ENCODE measurements around the gene NFYA. TPM values are rescaled to one million over a fixed set of nuclear protein-coding genes. Genes with fewer than 3 reads are reported as not detected.
A peak's percentile ranks its signal among the peaks of the same experiment; 100 is the strongest.

NFYA gene
- polyA plus RNA-seq, 1 donor: 29.3 TPM

DNA sequence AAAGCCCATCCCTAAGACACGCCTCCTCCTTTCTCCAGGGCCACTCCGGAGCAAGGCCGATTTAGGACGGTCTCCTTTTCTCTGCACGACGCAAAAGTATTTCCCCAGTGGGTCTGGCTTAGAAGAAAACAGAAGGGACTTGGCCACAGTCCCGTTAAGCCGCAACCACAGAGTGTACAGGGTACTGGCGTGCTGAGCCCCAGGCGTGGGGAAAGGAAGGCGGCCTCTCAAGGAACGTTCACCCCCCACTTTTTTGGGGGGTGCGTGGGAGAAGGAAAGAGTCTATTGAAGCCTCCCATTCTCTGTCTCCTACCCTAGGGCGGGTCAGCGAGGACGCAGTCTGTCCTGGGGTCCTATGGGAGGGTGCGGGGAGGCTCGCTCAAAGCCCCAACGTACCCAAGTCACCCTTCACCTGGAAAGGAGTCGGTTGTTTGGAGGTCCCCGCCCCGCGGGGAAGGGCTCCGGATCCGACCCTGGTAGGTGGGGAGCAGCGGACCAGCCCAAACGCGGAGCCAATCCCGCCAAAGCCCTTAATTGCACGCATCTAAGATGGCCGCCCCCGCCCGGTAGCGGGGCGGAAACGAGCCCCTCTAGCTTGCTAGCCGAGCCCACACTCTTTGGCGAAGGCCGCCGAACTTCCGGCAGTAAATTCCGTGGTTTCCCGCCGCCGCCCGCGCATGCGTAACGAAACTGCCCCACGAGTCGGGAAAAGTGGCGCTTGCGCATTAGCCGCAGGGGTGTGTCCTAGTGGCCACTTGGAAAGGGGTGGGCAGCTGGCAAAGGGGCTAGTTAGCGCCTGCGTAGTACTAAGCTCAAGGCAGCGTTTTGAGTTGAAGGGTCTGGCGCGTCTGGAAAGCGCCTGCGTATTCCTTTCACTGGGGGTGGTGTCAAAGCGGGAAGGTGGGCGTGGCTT, 595 bp upstream of the NFYA start, which contains the start of gene OARD1:
Gene OARD1, minus strand, starts transcription at position 434 of the 913 bp plus-strand sequence. CDS start 722 bp downstream, outside the sequence.
- no peaks in the 10 kb centered on the region for H3K27me3 ChIP-seq (ENCODE audit: control insufficient read depth, insufficient read depth, low read length)
- H3K4me1 ChIP-seq (ENCODE audit: control insufficient read depth, insufficient read depth, low read length): peaks cover 19% of the 10 kb centered on the region
- H3K27ac ChIP-seq (ENCODE audit: low read length): peak within 1 kb of the TSS; percentile 98
- DNase-seq: peak; percentile 100
- H3K4me3 ChIP-seq (ENCODE audit: low read length): peak within 1 kb of the TSS; percentile 95
- no CpG with 5 or more reads among the region's 63 CpGs for WGBS (ENCODE audit: insufficient coverage, low lambda C conversion rate)
- no peaks in the 10 kb centered on the region for H3K9me3 ChIP-seq (ENCODE audit: control insufficient read depth, low read depth, low read length)
- H3K36me3 ChIP-seq (ENCODE audit: control insufficient read depth, insufficient read depth, low read length): peaks cover 20% of the 10 kb centered on the region

DNA sequence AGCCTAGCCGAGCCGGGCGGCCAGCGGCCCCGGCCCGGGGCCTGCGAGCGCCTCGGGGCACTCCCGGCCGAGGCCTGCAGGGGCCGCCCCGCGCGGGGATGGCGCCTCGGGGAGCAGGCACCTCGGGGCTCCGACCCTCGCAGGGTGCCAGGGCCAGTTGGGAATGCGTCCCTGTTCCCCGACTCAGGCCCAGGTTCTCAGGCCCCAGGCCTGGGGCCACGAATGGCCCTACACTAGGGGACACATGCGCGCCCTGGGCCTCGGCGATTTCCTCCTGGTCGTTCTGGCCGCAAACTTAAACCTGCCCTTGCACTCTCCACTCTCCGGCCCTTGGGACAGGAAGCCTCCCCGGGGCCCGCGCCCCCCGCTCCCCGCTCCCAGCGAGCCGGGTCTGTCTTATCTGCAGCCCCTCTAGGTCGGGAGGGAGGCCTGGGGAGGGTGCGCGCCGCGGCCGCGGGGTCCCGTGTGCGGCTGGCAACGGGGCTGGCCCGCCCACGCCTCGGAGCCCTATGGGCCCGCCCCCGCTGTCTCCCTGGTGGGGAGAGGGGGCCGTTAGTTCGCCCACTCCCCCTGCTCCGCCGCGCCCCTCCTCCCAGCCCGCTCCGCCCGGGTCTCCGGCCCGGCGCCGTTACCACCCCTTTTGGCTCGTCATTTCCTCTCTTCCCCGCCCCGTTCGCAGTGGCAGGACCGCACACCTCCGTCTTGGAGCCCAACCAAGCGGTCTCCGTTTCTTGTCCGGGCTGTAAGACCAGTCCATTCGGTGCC, 611 bp downstream of the NFYA start:
- H3K4me3 ChIP-seq (ENCODE audit: low read length): peak overlapping the region; percentile 95
- peaks cover 25% of the 10 kb centered on the region for H3K4me1 ChIP-seq (ENCODE audit: control insufficient read depth, insufficient read depth, low read length)
- peak; percentile 78 to 87 for DNase-seq
- H3K9me3 ChIP-seq (ENCODE audit: control insufficient read depth, low read depth, low read length): no peaks in the 10 kb centered on the region
- peaks cover 13% of the 10 kb centered on the region for H3K36me3 ChIP-seq (ENCODE audit: control insufficient read depth, insufficient read depth, low read length)
- H3K27ac ChIP-seq (ENCODE audit: low read length): peak overlapping the region; percentile 98
- WGBS (ENCODE audit: insufficient coverage, low lambda C conversion rate): 0% methylated on average over 1 of the region's 74 CpGs
- no peaks in the 10 kb centered on the region for H3K27me3 ChIP-seq (ENCODE audit: control insufficient read depth, insufficient read depth, low read length)

DNA sequence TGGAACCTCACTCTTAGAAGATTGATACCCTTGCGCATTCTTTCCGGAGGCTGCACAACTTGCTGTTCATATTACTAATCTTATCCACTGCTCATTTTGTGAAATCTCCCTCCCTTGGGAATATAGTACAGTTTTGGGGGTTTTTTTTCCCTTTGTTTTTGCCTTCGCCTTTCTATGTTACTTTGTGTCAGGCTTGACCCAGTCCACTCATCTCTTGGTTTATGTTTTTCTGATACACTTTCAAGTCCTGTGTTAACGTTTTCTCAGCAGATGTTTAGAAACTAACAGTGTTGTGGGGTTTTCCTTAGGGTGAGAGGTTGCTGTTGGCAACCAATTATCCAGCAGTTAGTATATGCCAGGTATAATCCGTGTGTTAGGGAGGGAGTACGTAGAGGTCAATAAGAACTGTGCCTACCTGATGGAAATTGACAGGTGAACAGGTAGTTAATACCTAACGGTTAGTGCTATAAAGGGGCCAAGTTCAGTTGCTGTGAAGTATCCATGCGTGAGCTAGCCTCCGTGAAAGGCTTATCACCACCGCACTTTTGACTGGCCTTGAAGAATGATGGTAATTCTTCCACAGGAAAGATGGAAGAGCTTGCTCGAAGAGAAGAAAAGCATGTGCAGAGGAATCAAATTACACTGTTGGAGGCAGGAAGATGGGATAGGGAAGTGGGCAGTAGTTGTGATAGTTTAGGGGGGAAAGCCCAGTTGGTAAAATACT, 1.4 kb downstream of the NFYA start:
- Histone ChIP-seq H3K27ac (ENCODE audit: low read length) (peak overlapping the region; percentile 98), H3K4me1 (ENCODE audit: control insufficient read depth, insufficient read depth, low read length) (peaks cover 31% of the 10 kb centered on the region), H3K27me3 (ENCODE audit: control insufficient read depth, insufficient read depth, low read length) (no peaks in the 10 kb centered on the region), H3K4me3 (ENCODE audit: low read length) (peak overlapping the region; percentile 95), H3K36me3 (ENCODE audit: control insufficient read depth, insufficient read depth, low read length) (peaks cover 10% of the 10 kb centered on the region), H3K9me3 (ENCODE audit: control insufficient read depth, low read depth, low read length) (no peaks in the 10 kb centered on the region)
- peak in 1 of 2 donors; percentile 78 for DNase-seq
- WGBS (ENCODE audit: insufficient coverage, low lambda C conversion rate): 0% methylated on average over 4 of the region's 11 CpGs

DNA sequence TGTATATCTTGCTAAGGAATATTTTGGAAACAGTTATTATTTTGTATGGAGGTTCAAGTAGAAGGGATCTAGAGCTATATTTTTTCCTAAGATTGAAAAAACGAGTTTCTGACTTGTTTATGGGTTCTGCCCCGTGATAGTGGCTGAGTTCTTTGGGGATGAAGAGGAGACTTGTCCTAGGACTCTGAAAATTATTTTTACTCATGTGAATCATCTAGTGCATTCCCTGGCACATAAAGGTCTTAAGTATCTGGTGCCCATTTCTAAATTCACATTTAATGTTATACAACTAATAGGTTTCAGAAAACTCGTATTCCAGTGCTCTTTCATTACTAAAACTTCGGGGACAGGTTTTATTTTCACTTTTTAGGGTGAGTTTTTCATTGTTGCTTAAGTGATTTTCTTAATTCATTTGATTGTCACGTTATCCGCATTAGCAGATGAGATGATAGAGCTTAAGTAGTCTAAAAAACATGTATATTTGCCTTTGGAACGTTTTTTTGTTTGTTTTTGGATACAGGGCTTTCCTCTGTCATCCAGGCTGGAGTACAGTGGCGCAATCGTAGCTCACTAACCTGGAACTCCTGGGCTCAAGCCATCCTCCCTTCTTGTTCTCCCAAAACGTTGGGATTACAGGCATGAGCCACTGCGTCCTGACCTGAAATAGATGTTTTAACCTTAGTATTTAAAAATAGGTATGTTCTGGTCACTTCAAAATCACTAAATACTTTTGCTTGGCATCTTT, 2.1 kb downstream of the NFYA start:
- peaks cover 31% of the 10 kb centered on the region for H3K4me1 ChIP-seq (ENCODE audit: control insufficient read depth, insufficient read depth, low read length)
- peak overlapping the region; percentile 98 for H3K27ac ChIP-seq (ENCODE audit: low read length)
- H3K4me3 ChIP-seq (ENCODE audit: low read length): peak overlapping the region; percentile 95
- no peaks in the 10 kb centered on the region for H3K9me3 ChIP-seq (ENCODE audit: control insufficient read depth, low read depth, low read length)
- no peak for DNase-seq
- H3K36me3 ChIP-seq (ENCODE audit: control insufficient read depth, insufficient read depth, low read length): peaks cover 6% of the 10 kb centered on the region
- no peaks in the 10 kb centered on the region for H3K27me3 ChIP-seq (ENCODE audit: control insufficient read depth, insufficient read depth, low read length)
- WGBS (ENCODE audit: insufficient coverage, low lambda C conversion rate): 71% methylated on average over 4 of the region's 11 CpGs

DNA sequence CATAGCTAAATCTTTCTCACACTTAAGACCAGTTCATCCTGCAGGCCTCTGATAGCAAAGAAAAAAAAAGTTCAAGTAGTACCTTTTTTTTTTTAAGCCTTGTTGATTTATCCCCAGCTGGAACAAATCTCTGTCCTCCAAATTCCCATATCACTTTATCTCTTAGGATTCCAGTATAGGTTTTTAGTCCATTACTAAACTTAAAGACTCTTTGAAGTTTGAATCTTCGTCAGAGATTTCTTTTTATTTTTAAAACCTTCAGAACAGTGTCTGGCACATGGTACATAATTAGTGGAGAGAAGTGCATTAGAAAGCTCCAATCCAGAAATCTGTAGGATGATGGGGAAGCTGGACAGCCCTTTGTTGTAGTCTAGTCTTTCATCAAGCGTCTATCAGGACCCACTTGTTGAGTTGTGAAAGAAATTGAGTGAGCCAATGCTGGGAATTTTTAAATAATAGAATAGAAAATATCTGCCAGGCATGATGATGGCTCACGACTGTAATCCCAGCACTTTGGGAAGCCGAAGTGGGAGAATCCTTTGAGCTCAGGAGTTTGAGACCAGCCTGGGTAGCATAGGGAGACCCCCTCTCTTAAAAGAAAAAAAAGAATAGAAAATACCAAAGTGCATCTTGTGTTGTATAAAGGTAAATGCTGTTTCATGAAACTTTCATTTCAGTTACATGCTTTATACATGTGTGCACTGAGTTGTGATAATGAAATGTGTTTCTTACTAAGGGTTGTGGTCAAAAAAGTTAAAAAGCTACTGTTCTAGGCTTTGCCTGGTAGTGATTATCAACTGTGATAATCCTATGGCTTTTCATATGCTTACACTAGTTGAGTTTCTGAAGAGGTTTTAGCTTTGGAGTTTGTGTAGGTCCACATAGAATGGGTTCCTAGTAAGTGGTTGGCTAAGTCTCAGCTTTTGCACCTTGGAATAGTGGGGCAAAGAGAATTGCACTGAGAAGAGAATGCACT, 3.2 kb downstream of the NFYA start:
- Histone ChIP-seq H3K9me3 (ENCODE audit: control insufficient read depth, low read depth, low read length) (no peaks in the 10 kb centered on the region), H3K27me3 (ENCODE audit: control insufficient read depth, insufficient read depth, low read length) (no peaks in the 10 kb centered on the region), H3K4me1 (ENCODE audit: control insufficient read depth, insufficient read depth, low read length) (peaks cover 27% of the 10 kb centered on the region), H3K36me3 (ENCODE audit: control insufficient read depth, insufficient read depth, low read length) (peaks cover 15% of the 10 kb centered on the region), H3K4me3 (ENCODE audit: low read length) (no peak overlapping the region), H3K27ac (ENCODE audit: low read length) (peak overlapping the region; percentile 13)
- WGBS (ENCODE audit: insufficient coverage, low lambda C conversion rate): 90% methylated on average over 2 of the region's 4 CpGs
- DNase-seq: peak in 1 of 2 donors; percentile 26

DNA sequence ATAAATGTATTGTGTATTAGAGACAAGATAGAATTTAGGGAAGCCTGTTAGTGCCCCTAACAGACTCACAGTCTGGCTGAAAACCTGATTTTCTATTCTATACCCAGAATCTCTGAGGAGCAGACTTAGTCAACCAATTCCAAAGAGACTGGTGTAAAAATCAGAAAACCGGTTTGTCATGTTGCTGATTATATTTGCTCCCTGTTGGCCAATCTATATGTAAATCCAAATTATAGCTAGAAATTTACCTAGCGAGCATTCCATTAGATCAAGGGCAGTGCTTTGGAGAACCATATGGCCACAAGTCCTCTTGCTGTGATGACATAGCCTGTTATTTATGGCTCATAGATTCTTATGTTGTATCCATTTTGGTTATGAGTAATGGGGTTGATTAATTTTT, 4.8 kb downstream of the NFYA start:
- no peak overlapping the region for H3K27ac ChIP-seq (ENCODE audit: low read length)
- H3K4me1 ChIP-seq (ENCODE audit: control insufficient read depth, insufficient read depth, low read length): peaks cover 24% of the 10 kb centered on the region
- WGBS (ENCODE audit: insufficient coverage, low lambda C conversion rate): no CpG with 5 or more reads among the region's 2 CpGs
- no peaks in the 10 kb centered on the region for H3K27me3 ChIP-seq (ENCODE audit: control insufficient read depth, insufficient read depth, low read length)
- peak in 1 of 2 donors; percentile 26 for DNase-seq
- no peak overlapping the region for H3K4me3 ChIP-seq (ENCODE audit: low read length)
- peaks cover 24% of the 10 kb centered on the region for H3K36me3 ChIP-seq (ENCODE audit: control insufficient read depth, insufficient read depth, low read length)
- H3K9me3 ChIP-seq (ENCODE audit: control insufficient read depth, low read depth, low read length): no peaks in the 10 kb centered on the region

DNA sequence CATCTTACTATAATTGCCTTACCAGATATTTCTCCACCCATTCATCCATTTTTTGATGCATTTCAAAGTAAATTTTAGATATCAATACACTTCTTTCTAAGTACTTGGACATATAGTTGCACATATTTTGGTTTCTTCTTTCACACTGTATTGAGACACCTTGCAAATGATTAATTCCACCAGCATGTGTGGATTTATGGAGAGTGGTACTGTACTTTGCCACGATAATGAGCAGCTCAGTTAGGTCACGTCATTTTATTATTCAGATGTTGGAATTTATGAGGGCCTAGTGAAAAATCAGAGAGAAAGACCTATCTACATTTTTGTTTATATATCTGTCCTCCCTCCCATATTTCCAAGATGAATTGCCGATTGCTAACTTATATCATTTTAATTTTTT, 5.3 kb downstream of the NFYA start:
- Histone ChIP-seq H3K4me1 (ENCODE audit: control insufficient read depth, insufficient read depth, low read length) (peaks cover 24% of the 10 kb centered on the region), H3K27me3 (ENCODE audit: control insufficient read depth, insufficient read depth, low read length) (no peaks in the 10 kb centered on the region), H3K9me3 (ENCODE audit: control insufficient read depth, low read depth, low read length) (no peaks in the 10 kb centered on the region), H3K4me3 (ENCODE audit: low read length) (no peak overlapping the region), H3K36me3 (ENCODE audit: control insufficient read depth, insufficient read depth, low read length) (peaks cover 24% of the 10 kb centered on the region), H3K27ac (ENCODE audit: low read length) (peak overlapping the region; percentile 59)
- peak in 1 of 2 donors; percentile 74 for DNase-seq
- WGBS (ENCODE audit: insufficient coverage, low lambda C conversion rate): 33% methylated on average over 1 of the region's 3 CpGs

DNA sequence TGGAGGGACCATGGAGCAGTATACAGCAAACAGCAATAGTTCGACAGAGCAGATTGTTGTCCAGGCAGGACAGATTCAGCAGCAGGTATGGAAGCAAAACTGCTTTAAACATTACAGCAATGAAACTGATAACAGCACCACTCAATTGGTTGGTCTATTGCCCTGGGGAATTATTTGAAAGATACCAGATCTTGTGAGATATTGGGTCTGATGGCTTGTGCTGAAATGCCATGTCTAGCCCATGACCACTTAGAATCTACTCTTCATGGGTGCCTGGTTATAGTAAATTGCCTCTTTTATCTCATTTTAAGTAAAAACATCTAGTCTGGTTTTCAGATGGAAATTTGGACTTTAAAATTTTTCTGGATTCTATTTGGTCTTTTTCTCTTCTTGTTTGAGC, 6.3 kb downstream of the NFYA start:
- WGBS (ENCODE audit: insufficient coverage, low lambda C conversion rate): no CpG with 5 or more reads among the region's 1 CpG
- Histone ChIP-seq H3K36me3 (ENCODE audit: control insufficient read depth, insufficient read depth, low read length) (peaks cover 33% of the 10 kb centered on the region), H3K9me3 (ENCODE audit: control insufficient read depth, low read depth, low read length) (no peaks in the 10 kb centered on the region), H3K4me3 (ENCODE audit: low read length) (no peak overlapping the region), H3K27me3 (ENCODE audit: control insufficient read depth, insufficient read depth, low read length) (no peaks in the 10 kb centered on the region), H3K27ac (ENCODE audit: low read length) (peak overlapping the region; percentile 59), H3K4me1 (ENCODE audit: control insufficient read depth, insufficient read depth, low read length) (peaks cover 24% of the 10 kb centered on the region)
- no peak for DNase-seq

DNA sequence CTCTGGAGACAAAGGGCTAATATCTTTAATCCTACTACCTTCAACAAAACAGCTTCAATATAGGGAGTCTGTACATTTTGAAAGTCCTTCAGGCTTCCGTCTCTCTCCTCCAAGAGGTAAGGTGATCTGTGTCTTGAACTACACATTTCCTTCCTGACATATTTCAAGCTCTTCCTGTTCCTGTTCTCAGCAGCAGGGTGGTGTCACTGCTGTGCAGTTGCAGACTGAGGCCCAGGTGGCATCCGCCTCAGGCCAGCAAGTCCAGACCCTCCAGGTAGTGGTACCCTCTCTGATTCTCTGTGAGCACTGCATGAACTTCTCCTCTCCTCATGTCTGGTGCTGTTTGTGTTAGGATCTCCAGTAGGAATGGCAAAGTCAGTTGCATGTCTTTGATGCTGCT, 7.8 kb downstream of the NFYA start:
- Histone ChIP-seq H3K4me3 (ENCODE audit: low read length) (no peak overlapping the region), H3K36me3 (ENCODE audit: control insufficient read depth, insufficient read depth, low read length) (peaks cover 42% of the 10 kb centered on the region), H3K4me1 (ENCODE audit: control insufficient read depth, insufficient read depth, low read length) (peaks cover 18% of the 10 kb centered on the region), H3K27ac (ENCODE audit: low read length) (no peak overlapping the region), H3K9me3 (ENCODE audit: control insufficient read depth, low read depth, low read length) (no peaks in the 10 kb centered on the region), H3K27me3 (ENCODE audit: control insufficient read depth, insufficient read depth, low read length) (no peaks in the 10 kb centered on the region)
- WGBS (ENCODE audit: insufficient coverage, low lambda C conversion rate): no CpG with 5 or more reads among the region's 2 CpGs
- DNase-seq: no peak
